GM12878 (cell line): Measurements from ENCODE around the gene MOK. TPM values are rescaled to one million over a fixed set of nuclear protein-coding genes. Genes with fewer than 3 reads are reported as not detected.
A peak's percentile ranks its signal among the peaks of the same experiment; 100 is the strongest.

ENCODE experiments used
- ASH2L ChIP-seq: fragments of 300-600, 200-600 bp; sonication (generic); IDR thresholded peaks from 2 replicates; pipeline ENCODE4 v1.6.1; 2017; ENCODE audit warnings: low read depth, mild to moderate bottlenecking, borderline replicate concordance
- CREM ChIP-seq: IDR thresholded peaks from 2 replicates; pipeline ENCODE4 v1.6.1; 2014; ENCODE audit warnings: antibody characterized with exemption, low read depth
- CTCF ChIP-seq, 3 experiments: IDR thresholded peaks in 2 of 3; conservative IDR thresholded peaks in 1 of 3; 2 replicates each; pipeline ENCODE4 v1.5.1; 2011; ENCODE audit warnings: low read depth in 3 of 3, low read length in 3 of 3, mild to moderate bottlenecking in 3 of 3, control low read depth in 2 of 3, moderate library complexity in 2 of 3, inconsistent platforms in 1 of 3, mixed read lengths in 1 of 3; ENCODE audit not compliant: control insufficient read depth in 2 of 3, insufficient read depth in 1 of 3; ENCODE audit errors: extremely low read depth in 1 of 3
- ELK1 ChIP-seq: IDR thresholded peaks from 2 replicates; pipeline ENCODE4 v1.6.1; 2012; ENCODE audit warnings: low read depth, low read length, improper control_type of control experiment
- GATAD2B ChIP-seq: fragments of 450-650 bp; conservative IDR thresholded peaks from 2 replicates; pipeline ENCODE4 v1.6.1; 2017; ENCODE audit warnings: low read depth, mild to moderate bottlenecking, moderate library complexity
- MAX ChIP-seq: IDR thresholded peaks from 2 replicates; pipeline ENCODE4 v1.6.1; 2012; ENCODE audit warnings: low read depth, low read length, improper control_type of control experiment
- PRDM15 ChIP-seq: fragments of 450-650 bp; formaldehyde crosslinking; IDR thresholded peaks from 2 replicates; pipeline ENCODE4 v1.4.0; 2020; ENCODE audit warnings: mild to moderate bottlenecking, moderate library complexity
- RBBP5 ChIP-seq: fragments of 200-600 bp; sonication (generic); conservative IDR thresholded peaks from 2 replicates; pipeline ENCODE4 v1.6.1; 2016
- RELB ChIP-seq: fragments of 450-650 bp; IDR thresholded peaks from 2 replicates; pipeline ENCODE4 v1.6.1; 2017; ENCODE audit warnings: low read depth, mild to moderate bottlenecking, moderate library complexity
- REST ChIP-seq: IDR thresholded peaks from 2 replicates; pipeline ENCODE4 v1.6.1; 2012; ENCODE audit warnings: mild to moderate bottlenecking, low read depth, low read length
- TCF3 ChIP-seq: IDR thresholded peaks from 2 replicates; pipeline ENCODE4 v1.6.1; 2012; ENCODE audit warnings: low read depth, mild to moderate bottlenecking, low read length, borderline replicate concordance; ENCODE audit not compliant: insufficient read depth
- USF2 ChIP-seq: IDR thresholded peaks from 2 replicates; pipeline ENCODE4 v1.6.1; 2011; ENCODE audit warnings: low read depth, low read length, improper control_type of control experiment, borderline replicate concordance
- WRNIP1 ChIP-seq: IDR thresholded peaks from 2 replicates; pipeline ENCODE4 v1.6.1; 2011; ENCODE audit warnings: low read depth, low read length, improper control_type of control experiment, borderline replicate concordance
- YY1 ChIP-seq: IDR thresholded peaks from 2 replicates; pipeline ENCODE4 v1.6.1; 2011; ENCODE audit warnings: low read depth, mild to moderate bottlenecking, low read length
- polyA plus RNA-seq, 11 experiments: library from polyadenylated mRNA; depleted of rRNA in 4 of 11; unstranded in 6 of 11; stranded (reverse) in 5 of 11; fragments of >200 nt; fragmentation: Nextera tagmentation in 4 of 11; fragmentation: Illumina TruSeq in 1 of 11; extraction: Ambion mirVana in 4 of 11; extraction: Trizol in 1 of 11; gene quantifications; 1 replicate in 1 of 11; 2 replicates in 10 of 11; pipeline versions ENCODE4 v1.2.1 to v1.2.3, GENCODE V29; 2011 to 2016; ENCODE audit warnings: inconsistent platforms in 2 of 11, missing spikeins in 2 of 11, low read depth in 1 of 11
- total RNA-seq, 4 experiments: library from RNA; depleted of rRNA in 3 of 4; stranded (reverse); fragments of >200 nt in 3 of 4; fragmentation: Illumina TruSeq in 1 of 4; extraction: Trizol in 1 of 4; gene quantifications; 2 replicates each; pipeline versions ENCODE4 v1.2.1 to v1.2.3, GENCODE V29; 2013 to 2021

MOK gene
- total and polyA plus RNA-seq, 10 of the 15 experiments (the other 5 are each of a cell fraction or from before 2014, with no cell fraction given) = 0.10 to 3.0 (median 1.4) TPM

GRCh38 chr14:102314242-102315011 lies 9.5 kb upstream of the MOK start (continued):
- no peak for TF ChIP-seq PRDM15 (CRISPR knock-in tag)
- peak; percentile 94 to 97 (median 96); a peak in 5 of 6 replicates for TF ChIP-seq CTCF (IDR thresholded peaks at IDR 0.05 in 2 of 3, conservative IDR thresholded peaks at IDR 0.05 in 1 of 3; ENCODE audit: control insufficient read depth in 2 of 3, extremely low read depth in 1 of 3, insufficient read depth in 1 of 3, low read depth in 3 of 3, low read length in 3 of 3)
- peak; percentile 92 for TF ChIP-seq MAX
- no peak for TF ChIP-seq ELK1
- no peak for TF ChIP-seq WRNIP1
- peak; percentile 83 for TF ChIP-seq YY1
- peak; percentile 69; the same call in 1 of the 2 replicates for TF ChIP-seq TCF3
- peak; percentile 73 for TF ChIP-seq CREM
- TF ChIP-seq RBBP5 = no peak
- peak; percentile 51; the same call in 1 of the 2 replicates for TF ChIP-seq RELB
- TF ChIP-seq USF2 = peak; percentile 44
- peak; percentile 96 for TF ChIP-seq GATAD2B
- TF ChIP-seq ASH2L = no peak
- no peak for TF ChIP-seq REST
